Calu3 (cell line): Measurements from ENCODE around the gene TJAP1. TPM values are rescaled to one million over a fixed set of nuclear protein-coding genes. Genes with fewer than 3 reads are reported as not detected.

Experiments
- BruUV-seq: library from RNA; stranded (reverse); fragments of 400-500 nt; replicated peaks from 2 replicates; lab custom pipeline; 2021; lab: Mats Ljungman, UMichigan
- CTCF ChIA-PET: fragments of 300-600 bp; sonication (Branson Sonifier 250); formaldehyde crosslinking; loops from one replicate; lab custom pipeline; 2022; ENCODE audit warnings: antibody characterized with exemption; lab: Charles Lee
- DNase-seq: peaks from one replicate; pipeline ENCODE4 v3.0.0; 2022
- H3K27ac Mint-ChIP-seq: one replicate; pipeline ENCODE4 v1.8.0; 2022; ENCODE audit warnings: mixed read lengths; ENCODE audit not compliant: unreplicated experiment
- H3K27me3 Mint-ChIP-seq: one replicate; pipeline ENCODE4 v1.8.0; 2022; ENCODE audit warnings: mixed read lengths; ENCODE audit not compliant: unreplicated experiment
- H3K36me3 Mint-ChIP-seq: one replicate; pipeline ENCODE4 v1.8.0; 2022; ENCODE audit warnings: mild to moderate bottlenecking, moderate library complexity, mixed read lengths; ENCODE audit not compliant: insufficient read depth, unreplicated experiment
- H3K4me1 Mint-ChIP-seq: one replicate; pipeline ENCODE4 v1.8.0; 2022; ENCODE audit warnings: mild to moderate bottlenecking, low read depth, mixed read lengths; ENCODE audit not compliant: unreplicated experiment
- H3K4me3 Mint-ChIP-seq: one replicate; pipeline ENCODE4 v1.8.0; 2022; ENCODE audit warnings: mild to moderate bottlenecking, low read depth, moderate library complexity, mixed read lengths; ENCODE audit not compliant: unreplicated experiment
- H3K9me3 Mint-ChIP-seq: one replicate; pipeline ENCODE4 v1.8.0; 2022; ENCODE audit warnings: low read depth, mixed read lengths; ENCODE audit not compliant: unreplicated experiment
- intact Hi-C: fragments of 100-400 bp; cut with micrococcal nuclease; formaldehyde crosslinking; loops from one replicate; pipeline ENCODE4 v1.10.0; 2022; ENCODE audit not compliant: unreplicated experiment
- total RNA-seq: library from RNA; stranded (reverse); gene quantifications from 2 replicates; pipeline ENCODE4 v1.2.3, GENCODE V29; 2022
- TF ChIP-seq, protein P1 (sequence below): fragments of 200-600 bp; IDR thresholded peaks from one replicate; pipeline ENCODE4 v1.8.0; 2022; ENCODE audit warnings: antibody characterized with exemption; ENCODE audit not compliant: unreplicated experiment

Gene TJAP1
- total RNA-seq, 1 experiment from 2014 or later = 72.3 TPM

DNA sequence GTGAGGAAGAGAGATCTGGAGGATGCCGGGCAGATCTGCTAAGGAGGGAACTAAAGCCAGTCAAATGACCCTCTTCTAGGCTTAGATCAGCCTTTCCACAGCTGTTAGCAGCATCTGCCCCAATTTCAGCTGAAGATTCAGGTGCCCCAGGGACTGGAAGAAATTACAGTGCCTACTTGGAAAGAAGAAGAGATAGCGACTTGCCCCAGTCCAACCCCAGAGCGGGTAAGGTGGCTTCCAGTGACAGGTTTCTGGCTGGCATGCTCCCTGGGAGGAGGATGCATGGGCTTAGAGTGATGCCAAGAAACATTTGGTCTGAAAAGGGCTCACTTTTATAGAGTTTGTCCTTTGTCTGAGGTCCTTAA is 620 bp downstream of the TJAP1 start:
- Mint-ChIP-seq H3K9me3 (no peaks in the 10 kb centered on the region), H3K4me3 (peak overlapping the region; percentile 90), H3K4me1 (peaks cover 48% of the 10 kb centered on the region), H3K36me3 (peaks cover 28% of the 10 kb centered on the region), H3K27ac (peak overlapping the region; percentile 82), H3K27me3 (no peaks in the 10 kb centered on the region)
- TF ChIP-seq, protein P1, sequence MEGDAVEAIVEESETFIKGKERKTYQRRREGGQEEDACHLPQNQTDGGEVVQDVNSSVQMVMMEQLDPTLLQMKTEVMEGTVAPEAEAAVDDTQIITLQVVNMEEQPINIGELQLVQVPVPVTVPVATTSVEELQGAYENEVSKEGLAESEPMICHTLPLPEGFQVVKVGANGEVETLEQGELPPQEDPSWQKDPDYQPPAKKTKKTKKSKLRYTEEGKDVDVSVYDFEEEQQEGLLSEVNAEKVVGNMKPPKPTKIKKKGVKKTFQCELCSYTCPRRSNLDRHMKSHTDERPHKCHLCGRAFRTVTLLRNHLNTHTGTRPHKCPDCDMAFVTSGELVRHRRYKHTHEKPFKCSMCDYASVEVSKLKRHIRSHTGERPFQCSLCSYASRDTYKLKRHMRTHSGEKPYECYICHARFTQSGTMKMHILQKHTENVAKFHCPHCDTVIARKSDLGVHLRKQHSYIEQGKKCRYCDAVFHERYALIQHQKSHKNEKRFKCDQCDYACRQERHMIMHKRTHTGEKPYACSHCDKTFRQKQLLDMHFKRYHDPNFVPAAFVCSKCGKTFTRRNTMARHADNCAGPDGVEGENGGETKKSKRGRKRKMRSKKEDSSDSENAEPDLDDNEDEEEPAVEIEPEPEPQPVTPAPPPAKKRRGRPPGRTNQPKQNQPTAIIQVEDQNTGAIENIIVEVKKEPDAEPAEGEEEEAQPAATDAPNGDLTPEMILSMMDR = no peak
- intact Hi-C loops = no loop called here
- no TSS peak for BruUV-seq
- CTCF ChIA-PET = interaction anchor here (0.6 to 1.4 kb wide), 9 partner anchors 14 to 434 kb away, joined by 3 to 7 read pairs (median 4); partner anchors contain the start of gene ZNF318
- no peak for DNase-seq

DNA sequence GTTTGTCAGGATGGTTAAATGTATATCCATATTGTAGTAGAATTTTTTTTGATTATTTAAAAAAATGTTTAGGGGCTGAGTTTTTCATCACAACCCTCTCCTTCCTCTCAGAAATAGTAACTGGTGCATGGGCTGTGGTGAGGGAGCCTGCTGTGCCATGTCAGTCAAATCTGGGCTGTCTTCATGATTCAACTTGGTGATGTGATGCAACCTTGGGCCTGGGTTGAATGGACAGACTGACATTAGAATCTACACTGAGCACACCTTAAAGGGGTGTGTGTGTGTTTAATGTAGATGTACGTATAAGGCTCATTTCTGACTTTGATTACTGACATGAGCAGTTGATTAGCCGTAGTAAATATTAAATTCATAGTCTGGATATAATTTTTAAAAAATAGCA is 3.7 kb downstream of the TJAP1 start:
- no peak overlapping the region for H3K4me3 Mint-ChIP-seq
- H3K36me3 Mint-ChIP-seq = peaks cover 34% of the 10 kb centered on the region
- no peak overlapping the region for H3K27ac Mint-ChIP-seq
- CTCF ChIA-PET = interaction anchor here (0.6 kb wide), 2 partner anchors 21 to 788 kb away, joined by 4 to 6 read pairs; no protein-coding TSS in a partner anchor
- intact Hi-C loops = no loop called here
- no TSS peak for BruUV-seq
- H3K27me3 Mint-ChIP-seq = no peaks in the 10 kb centered on the region
- TF ChIP-seq, protein P1 = no peak
- H3K9me3 Mint-ChIP-seq = no peaks in the 10 kb centered on the region
- DNase-seq = no peak
- H3K4me1 Mint-ChIP-seq = peaks cover 54% of the 10 kb centered on the region

DNA sequence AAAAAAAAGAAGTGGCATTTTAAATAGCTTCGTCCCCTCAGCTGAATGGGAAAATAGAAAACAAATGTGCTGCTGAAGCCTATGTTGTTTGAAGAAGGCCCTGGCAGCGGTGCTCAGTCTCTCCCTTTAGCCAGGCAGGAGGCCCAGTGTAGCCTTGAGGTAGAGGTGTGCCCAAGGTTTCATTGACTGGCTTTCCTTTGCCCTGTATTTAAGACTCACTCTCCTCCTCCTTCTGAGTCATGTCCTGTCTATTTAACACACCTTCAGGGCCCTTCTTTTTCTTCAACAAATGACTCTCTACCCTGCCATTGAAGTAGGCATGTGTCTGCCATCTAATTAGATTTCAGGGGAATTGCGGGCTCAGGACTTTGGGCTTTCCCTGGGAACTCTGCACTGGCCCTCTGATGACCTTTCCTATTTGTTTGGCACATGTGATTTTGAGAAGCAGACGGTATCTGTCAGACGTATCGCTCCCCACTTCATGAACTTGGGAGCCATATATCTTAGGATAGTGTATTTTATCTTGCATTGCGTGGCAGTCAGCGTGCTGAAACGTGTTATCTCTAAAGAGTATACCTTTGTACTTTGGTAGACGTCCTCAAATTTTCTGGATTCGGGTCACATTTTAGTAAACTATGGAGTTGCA is 4.3 kb downstream of the TJAP1 start:
- Mint-ChIP-seq H3K4me1 (peaks cover 50% of the 10 kb centered on the region), H3K27ac (no peak overlapping the region), H3K27me3 (no peaks in the 10 kb centered on the region), H3K36me3 (peaks cover 32% of the 10 kb centered on the region), H3K9me3 (no peaks in the 10 kb centered on the region), H3K4me3 (no peak overlapping the region)
- CTCF ChIA-PET = interaction anchor here (0.6 kb wide), 3 partner anchors 22 to 787 kb away, joined by 3 to 6 read pairs (median 4); no protein-coding TSS in a partner anchor
- TF ChIP-seq, protein P1 = no peak
- DNase-seq = no peak
- intact Hi-C loops = no loop called here
- no TSS peak for BruUV-seq

DNA sequence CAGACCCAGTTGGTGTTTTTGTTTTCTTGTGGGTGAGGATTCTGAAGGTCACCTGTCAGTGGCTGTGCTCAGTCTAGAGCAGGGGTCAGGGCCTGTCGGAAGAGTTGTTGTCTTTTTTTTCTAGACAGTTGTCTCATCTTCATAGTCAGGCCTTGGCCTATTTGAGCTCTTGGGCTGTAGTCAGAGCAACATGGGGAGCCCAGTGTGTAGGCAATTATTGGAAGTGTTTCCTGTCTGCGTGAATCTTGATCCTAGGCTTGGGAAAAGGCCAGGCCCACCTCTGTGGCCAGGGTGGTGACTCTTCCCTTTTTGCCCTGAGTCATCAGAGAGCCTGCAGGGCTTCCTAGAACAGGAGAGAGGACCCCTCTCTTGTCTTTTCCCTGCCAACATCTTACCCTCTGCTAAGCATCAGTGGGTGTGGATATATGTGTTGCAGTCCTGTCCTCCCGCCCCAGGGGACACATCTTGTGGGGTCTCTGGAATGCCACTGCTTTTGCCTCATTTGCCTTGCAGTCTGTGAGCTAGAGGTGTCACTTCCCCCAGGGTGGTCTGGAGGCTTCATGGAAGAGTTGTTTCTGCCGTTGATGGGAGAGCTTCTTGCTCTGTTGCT is 11.4 kb downstream of the TJAP1 start:
- DNase-seq = no peak
- intact Hi-C loops = no loop called here
- Mint-ChIP-seq H3K4me1 (peaks cover 16% of the 10 kb centered on the region), H3K27me3 (no peaks in the 10 kb centered on the region), H3K4me3 (no peak overlapping the region), H3K36me3 (no peaks in the 10 kb centered on the region), H3K9me3 (no peaks in the 10 kb centered on the region), H3K27ac (no peak overlapping the region)
- CTCF ChIA-PET = interaction anchor here (0.6 to 1.4 kb wide), 3 partner anchors 19 to 69 kb away, joined by 3 to 6 read pairs (median 3); no protein-coding TSS in a partner anchor
- TF ChIP-seq, protein P1 = no peak
- BruUV-seq = no TSS peak
